NCI-H69 (cell line): ENCODE measurements around the gene PTPRN.
A peak's percentile ranks its signal among the peaks of the same experiment; 100 is the strongest.

Source experiments
- DNase-seq: peaks from one replicate; lab custom pipeline; 2025; lab: John Stamatoyannopoulos, UW

The PTPRN gene

GRCh38 chr2:219245148-219245898 is 63.9 kb downstream of the PTPRN start, which contains the start of the genes GLB1L and STK16:
Gene GLB1L (minus strand): TSS chr2:219245444. CDS start chr2:219243573, 1,871 bp downstream.
Gene STK16 (plus strand): TSS chr2:219245479. CDS start chr2:219246000, 521 bp downstream.
- DNase-seq = peak; percentile 89

DNA sequence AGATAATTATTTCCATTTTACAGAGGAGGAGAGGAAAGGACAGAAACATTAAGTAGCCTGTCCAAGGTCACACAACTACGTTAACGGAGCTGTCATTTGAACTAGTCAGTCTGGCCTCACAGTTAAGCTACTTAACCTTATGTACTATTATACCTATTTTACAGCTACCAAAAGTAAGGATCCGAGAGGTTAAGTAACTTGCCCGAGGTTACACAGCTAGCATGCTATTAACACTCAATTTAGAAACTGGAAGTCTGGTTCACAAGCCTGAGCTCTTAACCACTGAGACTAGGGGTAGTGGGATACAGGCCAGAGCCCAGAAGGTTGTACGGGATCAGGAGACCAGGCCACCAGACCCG is 64.4 kb downstream of the PTPRN start:
- no peak for DNase-seq

DNA sequence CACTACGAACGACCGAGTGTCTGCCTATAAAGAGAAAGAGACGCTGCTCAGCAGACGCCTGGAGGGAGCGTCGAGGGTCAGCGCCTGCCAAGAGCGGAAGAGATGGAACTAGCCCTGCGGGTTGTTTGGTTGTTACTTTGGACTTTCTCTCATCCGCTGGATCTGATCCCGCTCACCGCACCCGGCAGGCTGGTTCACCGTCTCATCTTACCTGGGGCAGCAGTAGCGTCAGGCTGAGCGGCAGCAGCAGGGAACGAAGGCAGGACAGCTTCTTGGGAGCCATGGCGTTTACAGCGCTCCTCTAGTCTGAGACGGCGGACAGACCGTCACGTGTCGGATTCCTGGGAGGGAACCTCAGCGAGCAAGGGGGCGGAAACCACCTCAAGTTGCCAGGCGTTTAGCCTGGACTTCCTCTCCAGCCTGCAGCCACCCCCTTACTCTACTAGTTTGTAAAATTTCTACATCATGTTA is 65.9 kb downstream of the PTPRN start:
- DNase-seq = no peak
